Erythroblast (primary cell): Measurements from ENCODE around the gene MYH9.

Source experiments
- GATA1 ChIP-seq: IDR thresholded peaks from 2 replicates; pipeline ENCODE4 v1.6.1; 2011; ENCODE audit warnings: low read depth, mild to moderate bottlenecking, control low read depth, low read length, moderate library complexity
- POLR2A ChIP-seq: IDR thresholded peaks from 2 replicates; pipeline ENCODE4 v1.6.1; 2011; ENCODE audit warnings: mild to moderate bottlenecking, low read length

DNA sequence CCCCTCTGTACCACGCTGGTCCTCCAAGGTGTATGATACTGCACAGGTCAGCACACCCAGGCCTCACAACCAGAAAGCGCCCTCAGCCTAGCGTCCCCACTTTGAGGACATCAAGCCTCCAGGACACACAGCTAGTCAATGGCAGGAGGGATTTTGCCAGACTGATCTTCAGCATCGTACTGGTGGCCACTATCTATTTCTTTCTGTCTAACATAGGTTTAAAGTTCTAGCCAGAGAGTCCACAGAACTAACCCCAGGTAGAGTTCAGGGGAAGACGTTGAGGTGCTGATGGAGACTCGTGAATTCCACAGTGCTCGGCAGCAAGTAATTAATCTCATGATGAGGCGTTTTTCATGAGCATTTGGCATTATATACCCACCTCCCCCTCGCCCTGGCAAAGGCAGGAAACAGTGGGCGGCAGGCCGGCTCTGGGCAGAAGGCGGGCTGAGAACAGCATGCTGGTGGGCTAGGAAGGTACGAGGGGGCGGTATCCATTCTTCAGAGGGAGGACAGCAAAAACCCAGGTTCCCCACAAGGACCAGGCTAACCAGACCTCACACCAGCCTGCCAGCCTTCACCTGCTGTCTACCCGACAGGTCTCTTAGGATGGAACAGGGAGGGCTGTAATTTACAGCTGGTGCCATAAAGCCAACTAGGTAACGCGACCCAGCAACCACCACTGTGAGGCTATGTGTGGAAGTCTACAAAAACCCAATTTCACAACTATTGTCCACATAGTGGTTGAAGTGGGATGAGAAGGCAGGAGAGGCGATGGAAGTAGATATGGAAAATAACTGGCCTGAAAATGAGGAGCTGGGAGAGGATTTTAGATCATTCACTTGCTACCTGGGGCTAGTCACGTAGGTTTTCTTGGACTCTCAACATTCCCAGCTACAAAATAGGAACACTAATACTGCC is 18.5 kb downstream of the MYH9 start:
- no peak for TF ChIP-seq POLR2A
- no peak for TF ChIP-seq GATA1
